Measurements from ENCODE around the gene FOXF1.

FOXF1 gene

DNA sequence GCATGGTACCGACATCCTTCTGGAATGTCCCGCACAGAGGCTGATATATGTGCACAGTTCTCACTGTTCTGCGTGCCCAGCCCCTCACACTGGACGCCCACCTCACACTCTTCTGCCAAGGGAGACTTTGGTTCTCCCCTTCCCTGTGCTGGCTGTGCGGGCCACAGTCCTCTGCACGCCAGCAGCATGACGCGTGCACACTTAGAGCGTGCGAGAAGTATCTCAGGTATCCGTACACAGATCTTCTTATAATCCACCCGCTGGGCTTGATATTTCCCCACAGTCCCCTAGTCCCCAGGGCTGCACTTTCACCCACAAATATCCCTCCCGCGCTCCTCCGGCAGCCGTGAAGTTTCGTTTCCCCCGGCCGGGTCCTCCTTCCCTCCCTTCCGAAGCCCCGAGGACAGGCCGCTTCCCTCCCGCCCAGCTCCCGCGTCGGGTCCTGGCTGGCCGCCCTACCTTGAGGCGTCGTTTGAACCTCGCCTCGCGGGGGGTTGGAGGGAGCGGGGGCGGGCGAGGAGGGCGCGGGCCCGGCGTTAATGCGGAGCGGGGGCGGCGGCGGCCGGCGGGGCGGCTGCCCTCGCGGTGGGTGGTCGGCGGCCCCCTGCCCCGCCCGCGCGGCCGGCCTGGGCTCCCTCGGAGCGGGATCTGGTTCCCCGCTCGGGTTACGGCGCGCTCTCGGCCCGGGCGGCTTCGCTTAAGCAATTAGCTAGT, 5.0 kb upstream of the FOXF1 start:
- DNase-seq (ENCODE audit: low read depth): no peak

DNA sequence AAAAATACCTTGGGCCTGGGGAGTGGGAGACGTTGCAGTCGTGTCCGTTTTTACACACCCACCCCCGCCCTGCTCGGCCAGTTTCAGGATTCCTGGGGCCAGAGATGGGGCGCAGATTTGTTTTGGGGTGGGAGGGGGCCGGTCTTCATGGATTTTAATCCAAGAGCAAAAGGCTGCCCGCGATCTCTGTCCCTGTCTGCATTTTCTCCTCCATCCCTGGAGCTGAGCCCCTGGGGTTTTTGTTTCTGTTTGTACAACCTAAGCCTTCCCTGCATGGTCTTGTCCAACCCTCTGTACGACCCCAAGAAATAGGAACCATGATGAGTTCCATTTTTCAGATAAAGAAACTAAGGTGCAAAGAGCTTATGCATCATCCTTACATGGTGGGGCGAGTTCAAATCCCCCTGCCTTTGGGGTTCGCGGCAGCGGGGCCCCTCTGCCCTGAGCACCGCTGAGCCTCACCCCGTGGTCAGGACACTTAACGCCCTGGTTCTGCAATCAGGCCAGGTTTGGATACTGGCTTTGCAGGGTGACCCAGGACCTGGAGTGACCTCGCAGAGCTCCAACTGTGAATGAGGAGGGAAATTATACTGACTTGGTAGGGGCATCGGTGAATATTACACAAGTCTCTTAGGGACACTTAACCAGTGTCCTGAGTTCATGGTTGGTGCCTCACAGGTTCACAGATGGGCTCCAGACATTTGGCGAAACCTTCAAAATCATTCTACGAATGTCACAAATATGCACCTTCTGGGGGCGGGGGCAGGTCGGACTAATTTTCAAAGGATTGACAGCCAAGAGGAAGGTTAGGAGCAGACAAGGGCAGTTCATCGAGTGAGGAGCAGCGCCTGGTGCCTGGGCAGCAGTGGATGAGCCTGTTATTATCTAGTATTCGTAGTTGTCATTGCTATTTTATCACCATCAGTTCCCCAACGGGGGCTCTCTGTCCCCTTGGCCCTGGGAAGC, 4.1 kb upstream of the FOXF1 start:
- DNase-seq (ENCODE audit: low read depth): no peak

DNA sequence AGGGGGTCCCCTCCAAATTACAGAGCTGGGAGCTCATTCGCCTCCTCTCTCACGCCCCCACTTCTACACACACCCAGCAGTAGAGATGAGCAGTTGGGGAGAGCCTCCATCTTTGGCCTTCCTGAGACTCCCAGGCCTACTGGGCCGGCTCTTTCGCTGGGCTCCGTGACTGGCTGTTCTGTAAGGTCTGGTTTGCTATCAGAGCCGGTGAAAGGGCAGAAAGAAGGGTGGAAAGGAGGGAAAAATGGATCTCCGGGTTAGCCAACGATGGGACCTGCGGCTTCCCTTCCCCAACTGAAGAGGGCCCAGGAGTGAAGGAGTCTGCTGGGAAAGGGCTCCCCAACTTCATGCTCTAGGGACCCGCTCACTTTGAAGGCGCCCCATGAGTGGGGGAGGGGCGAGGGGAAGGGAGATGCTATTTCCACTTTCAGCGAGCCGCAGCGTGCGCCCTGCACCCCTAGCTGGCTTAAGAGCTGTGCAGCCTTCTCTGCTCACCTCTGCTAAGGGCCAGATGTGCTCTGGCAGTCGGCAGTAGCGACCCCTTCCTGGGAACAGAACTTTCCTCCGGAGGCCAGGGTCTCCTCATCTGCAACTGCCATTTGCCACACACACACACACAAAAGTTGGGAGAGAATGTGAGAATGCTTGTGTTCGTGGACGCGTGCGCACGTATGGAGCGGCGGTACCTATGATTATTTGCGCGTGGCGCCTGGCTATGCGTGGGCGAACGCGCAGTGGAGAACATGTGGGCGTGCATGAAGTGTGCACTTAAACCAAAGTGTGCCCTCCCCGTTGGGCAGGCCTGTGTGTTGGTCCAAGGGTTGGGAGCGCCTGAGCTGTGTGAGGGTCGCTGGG, 2.9 kb upstream of the FOXF1 start:
- DNase-seq (ENCODE audit: low read depth): no peak

DNA sequence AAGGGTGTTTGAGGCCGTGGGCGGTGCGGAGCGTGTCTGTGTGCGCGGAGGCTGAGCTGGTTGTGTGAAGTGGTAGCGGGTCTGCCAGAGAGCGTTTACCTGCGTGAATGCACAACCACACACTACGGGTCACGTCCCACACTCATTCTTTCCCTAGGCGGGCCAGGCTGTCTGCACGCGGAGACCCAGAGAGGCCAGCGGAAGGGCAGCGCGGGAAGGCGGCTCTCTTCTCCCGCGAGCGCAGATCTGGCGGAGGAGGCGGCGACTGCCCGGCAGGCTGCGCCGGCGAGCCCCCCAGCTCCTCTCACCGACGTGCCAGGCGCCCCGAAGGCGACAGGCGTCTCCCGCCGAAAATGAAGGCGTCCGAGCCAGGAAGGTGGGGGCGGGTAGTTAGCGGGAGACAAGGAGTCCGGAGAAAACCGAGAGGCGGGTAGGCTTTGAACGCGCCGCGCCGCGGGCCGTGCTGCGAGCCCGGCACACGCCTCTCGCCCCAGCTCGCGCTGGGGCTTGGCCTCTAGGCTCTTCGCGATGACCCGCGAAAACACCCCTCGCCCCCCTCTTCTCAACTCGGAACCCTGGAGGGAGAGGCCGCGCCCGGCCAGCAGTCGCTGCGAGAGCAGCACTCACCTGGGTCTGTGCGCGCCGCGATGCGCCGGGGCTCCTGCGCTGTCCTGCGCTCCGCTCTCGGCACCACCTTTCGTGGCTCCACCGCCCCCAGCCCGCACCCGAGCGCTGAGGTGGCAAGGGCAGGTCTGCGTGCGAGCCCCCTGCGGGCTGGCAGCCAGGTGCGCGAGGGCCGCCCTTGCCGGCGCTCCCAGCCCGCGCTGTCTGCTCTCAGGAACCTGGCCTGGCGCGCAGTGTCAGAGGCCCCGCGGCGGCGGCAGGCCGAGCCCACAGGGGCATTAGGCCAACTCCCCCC, 2.0 kb upstream of the FOXF1 start:
- no peak for DNase-seq (ENCODE audit: low read depth)

DNA sequence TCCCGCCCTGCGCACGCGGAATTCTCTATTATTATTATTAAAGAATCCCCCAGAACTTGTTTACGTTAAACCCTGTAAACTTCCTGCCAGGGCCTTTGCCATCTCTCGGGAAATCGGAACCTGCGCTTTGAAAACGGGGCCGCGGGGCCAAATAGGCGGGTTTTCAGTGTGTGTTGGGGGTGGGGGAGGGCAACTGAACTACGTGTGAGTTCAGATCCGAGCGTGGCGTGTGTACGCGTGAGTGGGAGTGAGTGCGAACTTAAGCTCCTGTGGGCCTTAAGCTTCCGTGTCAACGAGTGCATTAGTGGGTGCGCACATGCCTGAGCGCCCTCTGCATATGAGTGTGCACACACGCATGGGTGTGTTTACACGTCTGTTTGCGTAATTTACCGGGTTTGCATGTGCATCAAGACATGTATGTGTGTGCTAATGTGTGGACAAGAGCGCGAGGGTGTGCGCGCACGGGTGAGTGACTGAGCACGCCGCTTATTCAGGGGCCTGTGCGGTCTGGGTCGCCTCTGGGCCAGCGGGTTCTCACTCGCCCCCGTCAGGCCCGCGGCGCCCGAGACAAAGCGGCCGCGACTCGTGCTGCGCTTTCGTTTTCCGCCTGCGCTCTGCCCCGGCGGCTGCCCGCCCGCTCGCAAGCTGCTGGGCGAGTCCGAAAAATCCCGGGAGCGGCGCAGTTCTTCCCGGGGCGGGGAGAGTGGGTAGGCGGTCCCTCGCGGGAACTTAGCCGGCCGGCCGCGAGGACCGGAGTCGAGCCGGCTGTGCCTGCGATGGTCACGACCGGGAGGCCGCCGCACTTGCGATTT, 1.2 kb upstream of the FOXF1 start:
- no peak for DNase-seq (ENCODE audit: low read depth)

DNA sequence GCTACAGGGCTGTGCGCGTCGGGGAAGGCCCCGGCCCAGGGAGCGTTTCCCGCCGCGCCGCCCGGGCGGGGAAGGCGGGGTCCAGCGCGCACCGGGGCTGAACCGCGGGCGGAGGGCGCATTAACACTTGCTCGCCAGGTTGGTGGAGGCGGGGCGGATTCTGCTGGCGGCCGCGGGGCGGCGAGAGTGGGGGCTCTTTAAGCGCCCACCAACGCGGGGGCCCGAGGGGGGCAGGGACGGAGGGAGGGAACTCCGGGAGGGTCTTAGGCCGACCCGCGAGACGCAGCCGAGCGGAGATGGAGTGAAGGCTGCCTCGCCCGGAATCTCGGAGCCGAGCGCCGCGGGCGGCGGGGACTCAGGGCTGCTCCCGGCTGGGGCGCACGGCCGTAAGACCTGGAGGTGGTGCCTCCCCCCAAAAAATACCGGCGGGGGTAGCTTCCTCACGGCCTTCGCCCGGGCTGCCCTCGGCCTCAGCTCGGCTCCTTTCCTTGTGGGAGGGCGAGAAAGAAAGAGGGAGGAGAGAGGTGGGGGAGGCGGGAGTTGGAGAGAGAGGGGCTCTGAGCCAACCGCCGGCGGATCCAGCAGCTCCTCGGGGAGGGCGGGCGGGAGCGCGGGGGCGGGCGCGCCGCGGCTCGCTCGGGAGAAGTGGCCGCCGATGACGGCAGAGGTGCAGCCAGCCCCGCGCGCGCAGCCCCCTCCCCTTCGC, 415 bp upstream of the FOXF1 start:
- no peak for DNase-seq (ENCODE audit: low read depth)

DNA sequence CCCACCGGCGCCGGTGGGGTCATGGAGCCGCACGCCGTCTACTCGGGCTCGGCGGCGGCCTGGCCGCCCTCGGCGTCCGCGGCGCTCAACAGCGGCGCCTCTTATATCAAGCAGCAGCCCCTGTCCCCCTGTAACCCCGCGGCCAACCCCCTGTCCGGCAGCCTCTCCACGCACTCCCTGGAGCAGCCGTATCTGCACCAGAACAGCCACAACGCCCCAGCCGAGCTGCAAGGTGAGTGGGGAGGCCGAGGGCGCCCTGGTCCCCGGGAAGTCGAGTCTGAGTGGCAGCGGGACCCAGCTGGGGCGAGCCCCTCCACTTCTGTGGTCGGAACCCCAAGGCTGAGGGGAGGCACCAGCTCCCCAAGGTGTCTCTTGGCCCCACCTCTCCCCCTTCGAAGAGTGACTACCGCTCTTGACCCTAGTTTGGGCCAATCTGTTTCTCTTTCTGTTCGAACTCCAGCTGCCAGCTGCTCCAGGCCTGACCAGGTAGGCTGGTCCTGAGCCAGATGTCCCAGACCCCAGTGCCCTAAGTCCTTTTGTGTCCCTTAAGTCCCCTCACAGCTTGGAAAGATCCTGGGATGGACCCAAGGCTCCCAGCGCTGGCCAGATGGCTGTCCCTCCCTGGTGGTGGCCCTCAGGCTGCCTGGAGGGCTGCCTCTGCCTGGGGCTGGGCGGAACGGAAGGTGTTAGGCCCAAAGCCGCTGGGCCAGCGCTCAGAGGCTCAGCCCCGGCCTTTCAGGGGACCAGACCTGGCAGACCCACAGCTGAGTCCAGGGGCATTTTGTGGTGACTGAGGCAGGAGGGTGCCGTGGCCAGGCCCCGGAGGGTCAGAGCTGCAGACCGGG, 1.2 kb downstream of the FOXF1 start:
- no peak for DNase-seq (ENCODE audit: low read depth)

DNA sequence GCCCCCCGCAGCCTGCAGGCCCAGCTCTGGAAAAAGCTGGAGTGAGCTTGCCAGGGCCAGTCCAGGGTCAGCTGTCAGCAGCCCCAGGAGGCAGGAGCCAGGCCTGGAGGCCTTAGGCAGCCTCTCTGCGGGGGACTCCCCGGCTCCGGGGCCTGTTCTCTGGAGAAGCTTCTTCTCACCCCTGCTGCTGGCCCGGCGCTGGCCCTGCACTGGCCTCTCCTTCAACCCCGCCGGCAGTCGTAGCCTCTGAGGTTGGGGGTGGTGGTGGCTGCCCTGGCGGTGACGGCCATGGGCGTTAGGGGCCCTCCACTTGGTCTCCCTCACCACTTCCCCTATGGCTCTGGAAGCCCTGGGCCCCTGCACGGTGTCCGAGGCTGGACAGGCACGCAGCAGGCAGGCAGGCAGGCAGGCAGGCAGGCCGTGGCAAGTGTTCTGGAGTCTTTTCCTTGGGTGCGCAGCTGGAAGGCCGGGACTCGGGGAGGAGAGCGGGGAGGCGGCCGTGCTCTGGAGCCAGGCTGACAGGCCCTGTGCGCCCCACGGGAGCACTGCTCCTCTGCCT, 2.1 kb downstream of the FOXF1 start:
- DNase-seq (ENCODE audit: low read depth): no peak

DNA sequence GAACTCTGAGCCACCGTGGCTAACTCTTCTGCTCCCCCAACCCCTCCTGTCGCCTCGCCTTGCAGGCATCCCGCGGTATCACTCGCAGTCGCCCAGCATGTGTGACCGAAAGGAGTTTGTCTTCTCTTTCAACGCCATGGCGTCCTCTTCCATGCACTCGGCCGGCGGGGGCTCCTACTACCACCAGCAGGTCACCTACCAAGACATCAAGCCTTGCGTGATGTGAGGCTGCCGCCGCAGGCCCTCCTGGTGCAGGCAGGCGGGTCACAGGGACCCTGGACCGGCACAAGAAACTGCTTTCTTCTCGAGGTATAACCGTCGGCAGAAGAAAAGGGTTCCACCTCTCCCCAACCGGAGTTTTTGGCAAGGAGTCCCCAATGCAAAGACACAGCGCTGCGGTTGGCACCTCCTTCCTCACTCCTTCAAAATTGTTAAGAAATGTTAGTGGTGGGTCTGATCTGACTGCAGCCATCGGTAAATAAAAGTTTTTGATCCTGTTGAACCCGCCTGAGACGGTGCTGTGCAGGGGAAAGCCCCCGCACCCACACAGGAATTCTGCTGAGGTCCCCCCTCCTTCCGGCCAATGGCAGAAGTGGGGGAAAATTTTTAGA, 2.6 kb downstream of the FOXF1 start:
- no peak for DNase-seq (ENCODE audit: low read depth)

DNA sequence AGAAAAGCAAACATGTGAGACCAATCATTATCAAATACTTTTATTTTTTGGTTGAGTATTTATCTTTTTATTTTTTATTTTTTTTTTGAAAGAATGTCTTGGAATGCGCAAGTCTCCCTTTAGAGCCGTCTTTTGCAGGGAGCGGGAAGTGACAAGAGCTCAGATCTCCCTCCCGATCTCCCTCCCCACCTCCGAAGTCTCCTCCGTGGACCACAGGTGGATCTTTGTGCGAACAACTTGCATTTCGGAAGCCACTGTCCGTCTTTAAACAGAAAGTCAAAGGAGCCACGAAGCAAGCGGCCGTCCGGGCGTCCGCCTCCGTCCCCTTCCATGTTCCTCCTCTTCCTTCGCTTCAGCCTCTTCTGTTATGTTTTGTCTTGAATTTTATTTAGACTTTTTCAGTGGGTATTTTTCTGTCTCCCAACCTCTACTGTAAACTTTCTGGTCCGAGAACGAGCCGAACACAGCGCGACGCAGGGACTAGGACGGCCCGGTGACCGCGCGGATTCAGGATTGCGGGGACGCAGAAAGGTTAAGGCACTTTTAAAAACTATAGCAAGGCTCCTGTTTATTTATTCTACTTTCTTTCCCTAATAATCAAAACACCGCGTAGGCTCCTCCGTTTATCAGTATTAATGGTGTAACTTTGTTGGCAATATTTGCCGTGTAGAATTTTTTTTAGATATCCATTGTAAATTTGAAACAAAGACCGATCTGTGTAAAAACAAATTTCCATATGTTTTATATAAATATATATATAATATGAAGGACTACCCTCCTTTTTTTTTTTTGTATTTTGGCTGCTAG, 3.3 kb downstream of the FOXF1 start:
- DNase-seq (ENCODE audit: low read depth): no peak

DNA sequence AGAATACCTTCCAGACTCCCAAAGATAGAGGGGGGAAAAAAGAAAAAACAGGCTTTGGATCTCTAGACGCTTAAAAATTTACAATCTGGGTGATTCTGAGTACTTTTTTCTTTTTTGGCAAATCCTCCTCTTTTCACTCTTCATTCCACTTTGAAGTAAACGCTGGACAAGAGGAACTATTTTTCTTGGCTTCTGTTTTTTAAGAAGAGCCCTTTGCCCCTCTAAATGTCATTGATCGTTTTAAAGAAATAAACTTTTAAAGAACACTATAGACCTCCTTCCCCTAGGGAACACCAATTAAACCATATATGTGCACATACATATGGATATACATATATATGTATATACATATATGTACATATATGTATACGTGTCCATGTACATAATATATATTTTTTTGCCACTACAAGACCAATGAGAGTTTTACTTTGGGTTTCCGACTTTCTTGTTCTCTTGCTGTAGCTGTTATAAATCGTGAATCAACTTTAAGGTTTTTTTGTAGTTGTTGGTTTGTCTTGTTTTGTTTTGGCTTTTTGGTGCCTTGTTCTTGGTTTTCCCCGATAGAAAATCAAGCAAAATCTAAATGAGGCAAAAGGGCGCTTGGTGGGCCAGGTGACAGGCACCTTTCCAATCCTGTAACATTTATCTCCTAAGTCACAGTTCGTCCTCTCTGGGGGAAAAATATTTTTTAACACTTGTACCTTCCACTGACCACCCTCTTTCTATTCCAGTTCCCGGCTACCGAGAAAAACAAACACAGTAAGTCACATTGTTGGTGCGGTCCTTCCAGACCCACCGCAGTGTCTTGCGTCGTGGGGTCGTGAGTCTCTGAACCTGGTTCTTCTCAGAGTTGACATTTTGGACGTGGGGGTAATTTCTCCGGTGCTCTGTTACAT, 4.4 kb downstream of the FOXF1 start:
- DNase-seq (ENCODE audit: low read depth): no peak

DNA sequence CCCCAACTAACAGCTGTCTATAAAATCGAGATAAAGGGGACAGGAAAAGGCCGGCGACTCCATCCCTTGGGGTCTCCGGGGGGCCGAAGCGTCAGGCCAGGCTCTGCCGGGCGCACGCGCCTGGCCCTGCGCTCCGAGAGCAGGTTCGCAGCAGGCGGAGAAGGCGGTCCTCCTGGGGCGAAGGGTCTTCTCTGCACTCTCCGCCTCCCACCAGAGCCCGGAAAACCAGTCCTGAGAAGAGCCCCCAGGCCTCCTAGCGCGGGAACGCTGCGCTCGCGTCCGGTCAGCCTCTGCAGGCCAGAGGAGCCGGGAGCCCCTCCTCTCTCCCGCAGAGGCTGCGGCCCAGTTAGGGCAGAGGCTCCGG, 5.1 kb downstream of the FOXF1 start:
- no peak for DNase-seq (ENCODE audit: low read depth)

DNA sequence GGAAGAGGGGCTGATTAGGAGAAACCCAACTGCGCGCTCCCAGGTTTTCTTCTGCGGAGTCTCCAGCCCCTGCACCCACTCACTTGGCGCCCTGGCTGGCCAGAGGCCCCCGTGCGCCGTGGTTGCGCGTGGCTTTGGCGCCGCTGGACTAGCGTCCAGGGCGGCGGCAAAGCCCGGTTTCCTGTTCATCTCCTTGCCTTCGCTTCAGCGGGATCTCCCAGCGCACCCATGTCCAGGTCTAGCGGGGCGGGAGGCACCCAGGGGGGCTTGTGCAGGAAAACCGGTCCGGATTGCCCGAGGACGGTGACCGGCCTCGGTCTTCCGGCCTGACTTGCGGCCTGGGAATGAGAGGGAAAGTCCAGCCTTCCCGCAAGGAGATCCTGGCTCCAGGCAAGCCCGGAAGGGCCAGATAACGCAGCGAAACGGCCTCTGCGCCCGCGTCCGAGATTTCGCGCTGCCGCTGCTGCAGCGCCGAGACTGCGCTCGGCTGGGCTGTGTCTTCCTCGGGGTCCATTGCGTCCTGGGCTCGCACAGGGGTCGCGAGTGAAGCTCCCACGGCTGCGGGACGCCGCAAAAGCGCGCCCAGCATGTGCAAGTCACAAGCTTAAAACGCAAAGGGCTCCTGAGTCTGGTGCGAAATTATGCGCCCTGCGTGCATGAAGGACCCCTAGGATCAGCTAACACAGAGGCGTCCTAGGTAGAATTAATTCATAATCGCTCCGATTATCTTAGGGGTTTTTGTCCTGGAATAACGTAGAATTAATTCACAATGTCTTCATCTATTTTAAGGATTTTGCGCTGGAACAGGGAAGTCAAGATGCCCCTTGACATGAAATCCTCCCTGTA, 5.7 kb downstream of the FOXF1 start:
- no peak for DNase-seq (ENCODE audit: low read depth)

DNA sequence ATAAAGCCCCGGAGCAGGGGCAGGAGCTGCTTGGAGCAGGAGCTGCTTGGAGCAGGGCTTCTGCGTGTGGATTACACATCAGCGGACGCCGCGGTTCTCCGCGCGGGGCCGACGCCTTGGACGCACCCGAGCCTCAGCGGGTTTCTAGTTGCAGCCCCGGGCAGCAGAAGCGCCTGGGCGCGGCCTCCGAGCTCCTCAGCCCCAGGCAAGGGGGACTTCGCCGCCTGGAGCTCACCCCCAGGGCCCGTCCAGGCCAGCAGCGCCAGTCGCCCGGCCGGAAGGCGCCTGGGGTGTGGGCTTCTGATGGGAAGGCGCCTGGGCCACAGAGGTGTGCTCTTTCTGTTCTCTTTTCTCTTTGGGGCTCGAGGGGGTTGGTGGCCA, 6.3 kb downstream of the FOXF1 start:
- DNase-seq (ENCODE audit: low read depth): no peak

DNA sequence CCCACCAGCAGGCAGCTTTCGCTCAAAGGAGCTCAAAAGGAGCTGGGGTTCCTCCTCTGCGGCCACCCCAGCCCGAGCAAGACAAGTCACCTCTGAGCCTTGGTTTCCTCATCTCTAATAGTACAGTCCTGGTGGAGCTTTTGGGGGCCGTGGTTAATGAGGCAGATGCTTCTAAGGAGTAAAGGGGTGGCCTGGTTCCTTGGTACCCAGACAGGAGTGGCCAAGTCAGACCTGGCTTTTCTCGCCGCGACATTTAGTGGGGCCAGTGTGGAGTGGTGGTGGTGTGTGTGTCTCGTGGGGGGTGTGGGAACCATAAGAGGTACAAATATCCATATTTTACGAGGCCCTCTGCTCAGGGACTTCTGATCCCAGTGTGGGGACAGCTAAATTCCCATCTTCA, 6.7 kb downstream of the FOXF1 start:
- DNase-seq (ENCODE audit: low read depth): no peak

Measured in T follicular helper cell (primary cell).